ENCODE data around the gene C1GALT1. TPM values are rescaled to one million over a fixed set of nuclear protein-coding genes. Genes with fewer than 3 reads are reported as not detected.

C1GALT1 gene
- total RNA-seq, 1 donor from 2014 or later, result 44.2 TPM

GRCh38 chr7:7235347-7235746 is 53.0 kb downstream of the C1GALT1 start:
- intact Hi-C loops (cut with micrococcal nuclease), result loop anchor here (2.0 kb wide), 1 partner anchor 13 kb away; no protein-coding TSS in a partner anchor
- H3K27ac Mint-ChIP-seq, result no peak overlapping the region
- no peak overlapping the region for H3K4me3 Mint-ChIP-seq
- ATAC-seq (ENCODE audit: low read depth), result no peak
- H3K9me3 Mint-ChIP-seq, result peaks cover 6% of the 10 kb centered on the region
- H3K36me3 Mint-ChIP-seq (ENCODE audit: low read depth), result peaks cover 75% of the 10 kb centered on the region
- H3K4me1 Mint-ChIP-seq, result peaks cover 15% of the 10 kb centered on the region
- ChIA-PET CTCF (no interaction called here), POLR2A (no interaction called here)
- no peak for TF ChIP-seq CTCF (IDR thresholded peaks at IDR 0.05)
- no peaks in the 10 kb centered on the region for H3K27me3 Mint-ChIP-seq
- no peak for DNase-seq

- Mint-ChIP-seq H3K4me1 (peaks cover 16% of the 10 kb centered on the region), H3K9me3 (peaks cover 6% of the 10 kb centered on the region), H3K36me3 (ENCODE audit: low read depth) (peaks cover 73% of the 10 kb centered on the region), H3K27me3 (no peaks in the 10 kb centered on the region), H3K4me3 (no peak overlapping the region), H3K27ac (no peak overlapping the region)
- TF ChIP-seq CTCF (IDR thresholded peaks at IDR 0.05), result no peak
- DNase-seq (no peak), ATAC-seq (ENCODE audit: low read depth) (no peak)
- CTCF ChIA-PET, result no interaction called here
- POLR2A ChIA-PET, result no interaction called here
- intact Hi-C loops (cut with micrococcal nuclease), result no loop called here
Measured at GRCh38 chr7:7236041-7236440, 53.7 kb downstream of the C1GALT1 start.

GRCh38 chr7:7237201-7237977 is 55.0 kb downstream of the C1GALT1 start:
- CTCF ChIA-PET, result no interaction called here
- Mint-ChIP-seq H3K4me3 (no peak overlapping the region), H3K27me3 (no peaks in the 10 kb centered on the region), H3K9me3 (no peaks in the 10 kb centered on the region), H3K36me3 (ENCODE audit: low read depth) (peaks cover 65% of the 10 kb centered on the region), H3K4me1 (peaks cover 19% of the 10 kb centered on the region), H3K27ac (peak overlapping the region; percentile 41)
- TF ChIP-seq CTCF (IDR thresholded peaks at IDR 0.05), result no peak
- intact Hi-C loops (cut with micrococcal nuclease), result no loop called here
- POLR2A ChIA-PET, result interaction anchor here (0.7 kb wide), 1 partner anchor 17 kb away, joined by 3 read pairs; no protein-coding TSS in a partner anchor
- no peak for DNase-seq
- ATAC-seq (ENCODE audit: low read depth), result no peak

GRCh38 chr7:7237978-7238267 is 55.6 kb downstream of the C1GALT1 start:
- no peak for TF ChIP-seq CTCF (IDR thresholded peaks at IDR 0.05)
- peaks cover 24% of the 10 kb centered on the region for H3K4me1 Mint-ChIP-seq
- no peaks in the 10 kb centered on the region for H3K9me3 Mint-ChIP-seq
- no peak overlapping the region for H3K27ac Mint-ChIP-seq
- ChIA-PET POLR2A (no interaction called here), CTCF (no interaction called here)
- no peak for DNase-seq
- H3K27me3 Mint-ChIP-seq, result no peaks in the 10 kb centered on the region
- no peak for ATAC-seq (ENCODE audit: low read depth)
- H3K36me3 Mint-ChIP-seq (ENCODE audit: low read depth), result peaks cover 69% of the 10 kb centered on the region
- H3K4me3 Mint-ChIP-seq, result no peak overlapping the region
- intact Hi-C loops (cut with micrococcal nuclease), result no loop called here

- intact Hi-C loops (cut with micrococcal nuclease), result no loop called here
- H3K4me1 Mint-ChIP-seq, result peaks cover 39% of the 10 kb centered on the region
- H3K4me3 Mint-ChIP-seq, result no peak overlapping the region
- ChIA-PET CTCF (no interaction called here), POLR2A (interaction anchor here (1.0 to 1.4 kb wide), 2 partner anchors 10 to 37 kb away, joined by 3 to 4 read pairs; no protein-coding TSS in a partner anchor)
- no peaks in the 10 kb centered on the region for H3K9me3 Mint-ChIP-seq
- DNase-seq (no peak), ATAC-seq (ENCODE audit: low read depth) (no peak)
- no peak for TF ChIP-seq CTCF (IDR thresholded peaks at IDR 0.05)
- peaks cover 71% of the 10 kb centered on the region for H3K36me3 Mint-ChIP-seq (ENCODE audit: low read depth)
- H3K27ac Mint-ChIP-seq, result no peak overlapping the region
- no peaks in the 10 kb centered on the region for H3K27me3 Mint-ChIP-seq
Measured at GRCh38 chr7:7239346-7239745, 57.0 kb downstream of the C1GALT1 start.
